Retinal pigment epithelial cell (primary cell): ENCODE results near the gene AFDN.

Experiments used
- DNase-seq: peaks from one replicate; pipeline ENCODE4 v3.0.0-alpha.2; 2010; ENCODE audit warnings: low read depth
- H3K4me3 ChIP-seq: 2 replicates; pipeline ENCODE4 v1.5.1; 2011; ENCODE audit warnings: mild to moderate bottlenecking, low read length, control low read depth, moderate library complexity
- TF ChIP-seq, protein P1 (sequence below): conservative IDR thresholded peaks from 2 replicates; pipeline ENCODE4 v1.5.1; 2011; ENCODE audit warnings: low read depth, low read length, control low read depth, inconsistent platforms

AFDN gene

GRCh38 chr6:167993169-167993568, 166.5 kb downstream of the AFDN start:
- H3K4me3 ChIP-seq: no peak overlapping the region
- no peak for DNase-seq
- TF ChIP-seq, protein P1, sequence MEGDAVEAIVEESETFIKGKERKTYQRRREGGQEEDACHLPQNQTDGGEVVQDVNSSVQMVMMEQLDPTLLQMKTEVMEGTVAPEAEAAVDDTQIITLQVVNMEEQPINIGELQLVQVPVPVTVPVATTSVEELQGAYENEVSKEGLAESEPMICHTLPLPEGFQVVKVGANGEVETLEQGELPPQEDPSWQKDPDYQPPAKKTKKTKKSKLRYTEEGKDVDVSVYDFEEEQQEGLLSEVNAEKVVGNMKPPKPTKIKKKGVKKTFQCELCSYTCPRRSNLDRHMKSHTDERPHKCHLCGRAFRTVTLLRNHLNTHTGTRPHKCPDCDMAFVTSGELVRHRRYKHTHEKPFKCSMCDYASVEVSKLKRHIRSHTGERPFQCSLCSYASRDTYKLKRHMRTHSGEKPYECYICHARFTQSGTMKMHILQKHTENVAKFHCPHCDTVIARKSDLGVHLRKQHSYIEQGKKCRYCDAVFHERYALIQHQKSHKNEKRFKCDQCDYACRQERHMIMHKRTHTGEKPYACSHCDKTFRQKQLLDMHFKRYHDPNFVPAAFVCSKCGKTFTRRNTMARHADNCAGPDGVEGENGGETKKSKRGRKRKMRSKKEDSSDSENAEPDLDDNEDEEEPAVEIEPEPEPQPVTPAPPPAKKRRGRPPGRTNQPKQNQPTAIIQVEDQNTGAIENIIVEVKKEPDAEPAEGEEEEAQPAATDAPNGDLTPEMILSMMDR: no peak

GRCh38 chr6:167993831-167994230, 167.1 kb downstream of the AFDN start:
- DNase-seq: no peak
- no peak overlapping the region for H3K4me3 ChIP-seq
- TF ChIP-seq, protein P1: no peak

DNA sequence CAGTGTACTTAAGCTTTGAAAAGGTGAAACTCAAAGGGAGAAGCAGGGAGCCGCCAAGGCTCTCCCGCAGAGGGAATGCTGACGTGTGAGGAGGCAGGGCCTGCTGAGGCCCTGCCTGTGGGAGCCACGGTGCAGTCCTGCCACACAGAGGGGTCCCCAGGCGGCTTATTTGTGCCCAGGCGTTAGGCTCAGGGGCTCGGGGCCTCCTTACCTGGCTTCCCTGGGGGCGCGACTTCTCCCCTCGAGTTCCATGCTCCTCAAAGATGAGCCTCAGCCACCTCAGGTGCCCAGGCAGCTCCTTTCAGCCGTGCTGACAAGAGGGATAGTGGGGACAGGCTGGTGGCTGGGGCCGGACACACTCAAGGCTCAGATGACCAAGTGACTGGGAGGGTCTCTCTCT, 168.6 kb downstream of the AFDN start:
- no peak overlapping the region for H3K4me3 ChIP-seq
- TF ChIP-seq, protein P1: no peak
- no peak for DNase-seq

DNA sequence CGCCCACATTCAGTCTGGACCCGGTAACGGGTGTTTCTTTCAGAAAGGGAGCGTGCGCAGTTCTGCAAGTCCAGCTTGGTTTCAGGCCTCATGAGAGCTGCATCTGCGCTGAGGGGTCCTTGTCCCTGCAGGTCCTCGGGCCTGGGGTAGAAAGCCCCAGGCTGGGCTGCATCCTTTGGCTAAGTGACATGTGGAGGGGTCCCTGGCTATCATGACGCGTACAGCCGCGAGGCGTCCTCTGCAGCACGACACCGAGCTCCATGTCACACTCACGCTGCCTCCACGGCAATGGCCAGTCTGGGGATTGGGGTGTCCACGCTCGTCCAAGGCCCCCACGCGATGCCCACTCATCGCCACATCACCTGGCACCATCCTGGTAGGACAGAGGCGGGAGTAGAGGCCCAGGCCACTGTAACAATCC, 169.0 kb downstream of the AFDN start:
- H3K4me3 ChIP-seq: no peak overlapping the region
- no peak for DNase-seq
- TF ChIP-seq, protein P1: no peak

- TF ChIP-seq, protein P1: peak; percentile 6
- no peak overlapping the region for H3K4me3 ChIP-seq
- no peak for DNase-seq
These were observed 169.9 kb downstream of the AFDN start for GRCh38 chr6:167996424-167997199.

GRCh38 chr6:167997642-167998041, 170.9 kb downstream of the AFDN start, which contains the start of gene KIF25:
TSS of gene KIF25 (plus strand) at chr6:167997671. CDS start at chr6:168029586, 31,915 bp downstream.
- no peak within 1 kb of the TSS for H3K4me3 ChIP-seq
- TF ChIP-seq, protein P1: no peak
- DNase-seq: no peak

DNA sequence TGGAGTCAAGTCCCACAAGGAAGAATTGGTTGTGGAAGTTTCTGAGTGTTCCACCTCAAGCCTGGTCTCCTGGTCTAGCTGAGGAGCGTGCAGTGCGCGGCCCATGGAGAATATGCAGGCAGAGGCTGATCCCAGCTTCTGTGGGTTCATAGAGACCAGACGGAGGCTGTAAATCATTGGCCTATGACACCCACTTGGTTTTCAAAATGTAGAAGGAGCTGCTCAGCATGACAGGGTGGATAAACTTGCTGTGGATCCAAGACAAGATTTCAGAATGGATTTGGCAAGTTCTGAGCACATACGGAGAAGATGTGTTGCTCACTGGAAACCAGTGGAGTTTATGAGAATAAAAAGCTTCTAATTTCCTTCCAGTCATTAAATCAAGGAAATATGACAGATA, 171.5 kb downstream of the AFDN start:
- no peak overlapping the region for H3K4me3 ChIP-seq
- DNase-seq: no peak
- TF ChIP-seq, protein P1: no peak
